Mesothelial cell of epicardium (in vitro differentiated cells): ENCODE data around the gene LORICRIN. TPM values are rescaled to one million over a fixed set of nuclear protein-coding genes. Genes with fewer than 3 reads are reported as not detected.

Source experiments
- DNase-seq, 2 experiments: peaks; one replicate each; pipeline ENCODE4 v3.0.0; 2021; ENCODE audit warnings: low spot score in 2 of 2; ENCODE audit not compliant: unreplicated experiment in 2 of 2
- H3K27ac Mint-ChIP-seq: 2 replicates; pipeline ENCODE4 v1.8.0; 2021; ENCODE audit warnings: mixed read lengths
- H3K27me3 Mint-ChIP-seq: 2 replicates; pipeline ENCODE4 v1.8.0; 2021; ENCODE audit warnings: low read depth, mixed read lengths
- H3K36me3 Mint-ChIP-seq: 2 replicates; pipeline ENCODE4 v1.8.0; 2021; ENCODE audit warnings: mixed read lengths
- H3K4me1 Mint-ChIP-seq: 2 replicates; pipeline ENCODE4 v1.8.0; 2021; ENCODE audit warnings: mixed read lengths
- H3K4me3 Mint-ChIP-seq: 2 replicates; pipeline ENCODE4 v1.8.0; 2021; ENCODE audit warnings: mild to moderate bottlenecking, moderate library complexity, mixed read lengths
- H3K9me3 Mint-ChIP-seq: 2 replicates; pipeline ENCODE4 v1.8.0; 2021; ENCODE audit warnings: mixed read lengths
- CTCF ChIP-seq: fragments of 200-600 bp; sonication (generic); IDR thresholded peaks from one replicate; pipeline ENCODE4 v1.5.0; 2021; ENCODE audit warnings: antibody characterized with exemption; ENCODE audit not compliant: unreplicated experiment
- total RNA-seq: library from RNA; stranded (reverse); gene quantifications from 3 replicates; pipeline ENCODE4 v1.2.1, GENCODE V29; 2021

The LORICRIN gene
- total RNA-seq, 1 donor from 2014 or later = not detected

- Mint-ChIP-seq H3K9me3 (peaks cover 19% of the 10 kb centered on the region), H3K27ac (no peak overlapping the region), H3K4me3 (no peak overlapping the region), H3K4me1 (peaks cover 5% of the 10 kb centered on the region), H3K27me3 (peaks cover 71% of the 10 kb centered on the region), H3K36me3 (no peaks in the 10 kb centered on the region)
- TF ChIP-seq CTCF = peak; percentile 54
- DNase-seq = no peak
These were observed 6.0 kb downstream of the LORICRIN start for GRCh38 chr1:153265457-153265856.

- Mint-ChIP-seq H3K4me1 (peaks cover 3% of the 10 kb centered on the region), H3K27me3 (peaks cover 19% of the 10 kb centered on the region), H3K27ac (no peak overlapping the region), H3K9me3 (peaks cover 14% of the 10 kb centered on the region), H3K36me3 (no peaks in the 10 kb centered on the region), H3K4me3 (no peak overlapping the region)
- DNase-seq = no peak
- no peak for TF ChIP-seq CTCF
These were observed 12.2 kb downstream of the LORICRIN start for GRCh38 chr1:153271711-153272110.

- no peak for TF ChIP-seq CTCF
- H3K27ac Mint-ChIP-seq = no peak overlapping the region
- no peaks in the 10 kb centered on the region for H3K36me3 Mint-ChIP-seq
- DNase-seq = no peak
- H3K4me1 Mint-ChIP-seq = peaks cover 3% of the 10 kb centered on the region
- peaks cover 12% of the 10 kb centered on the region for H3K9me3 Mint-ChIP-seq
- peaks cover 15% of the 10 kb centered on the region for H3K27me3 Mint-ChIP-seq
- no peak overlapping the region for H3K4me3 Mint-ChIP-seq
These were observed 12.7 kb downstream of the LORICRIN start for GRCh38 chr1:153272186-153272585.

GRCh38 chr1:153277852-153278251, 18.4 kb downstream of the LORICRIN start:
- DNase-seq = no peak

GRCh38 chr1:153288634-153289275, 29.3 kb downstream of the LORICRIN start:
- no peak overlapping the region for H3K4me3 Mint-ChIP-seq
- peak; percentile 15 for TF ChIP-seq CTCF
- no peaks in the 10 kb centered on the region for H3K9me3 Mint-ChIP-seq
- peaks cover 6% of the 10 kb centered on the region for H3K4me1 Mint-ChIP-seq
- no peak for DNase-seq
- H3K36me3 Mint-ChIP-seq = no peaks in the 10 kb centered on the region
- H3K27ac Mint-ChIP-seq = no peak overlapping the region
- peaks cover 6% of the 10 kb centered on the region for H3K27me3 Mint-ChIP-seq

More at GRCh38 chr1:153277852-153278251, 18.4 kb downstream of the LORICRIN start:
- no peak overlapping the region for H3K4me3 Mint-ChIP-seq
- peaks cover 32% of the 10 kb centered on the region for H3K27me3 Mint-ChIP-seq
- no peaks in the 10 kb centered on the region for H3K4me1 Mint-ChIP-seq
- H3K9me3 Mint-ChIP-seq = no peaks in the 10 kb centered on the region
- no peak overlapping the region for H3K27ac Mint-ChIP-seq
- peak; percentile 63 for TF ChIP-seq CTCF
- no peaks in the 10 kb centered on the region for H3K36me3 Mint-ChIP-seq
